HepG2 (cell line): Measurements from ENCODE around the gene CCDC117. TPM values are rescaled to one million over a fixed set of nuclear protein-coding genes. Genes with fewer than 3 reads are reported as not detected.
A peak's percentile ranks its signal among the peaks of the same experiment; 100 is the strongest.

Experiments
- ATF1 ChIP-seq: IDR thresholded peaks from 2 replicates; pipeline ENCODE4 v1.6.1; 2016; ENCODE audit warnings: mild to moderate bottlenecking, control low read depth
- FOXJ3 ChIP-seq: sonication (generic); formaldehyde crosslinking; IDR thresholded peaks from 2 replicates; pipeline ENCODE4 v1.4.0; 2020; ENCODE audit warnings: missing genetic modification reagents, mild to moderate bottlenecking, borderline replicate concordance
- FOXK2 ChIP-seq: fragments of 450-650 bp; IDR thresholded peaks from 2 replicates; pipeline ENCODE4 v1.6.1; 2016
- GABPB1 ChIP-seq: IDR thresholded peaks from 2 replicates; pipeline ENCODE4 v1.6.1; 2016; ENCODE audit warnings: mild to moderate bottlenecking, missing genetic modification reagents, moderate library complexity, missing compliant biosample characterization
- GLI4 ChIP-seq: sonication (generic); formaldehyde crosslinking; IDR thresholded peaks from 2 replicates; pipeline ENCODE4 v1.5.1; 2020; ENCODE audit warnings: missing genetic modification reagents, mild to moderate bottlenecking, moderate library complexity, borderline replicate concordance
- KAT8 ChIP-seq: IDR thresholded peaks from 2 replicates; pipeline ENCODE4 v1.6.1; 2016; ENCODE audit warnings: missing genetic modification reagents, missing compliant biosample characterization
- MBNL3 ChIP-seq: fragments of 250-450 bp; sonication (Bioruptor Pico); conservative IDR thresholded peaks from 2 replicates; pipeline ENCODE4 v1.8.0; 2022; ENCODE audit warnings: mild to moderate bottlenecking, inconsistent platforms
- PHF21A ChIP-seq: sonication (generic); formaldehyde crosslinking; IDR thresholded peaks from 2 replicates; pipeline ENCODE4 v1.5.0; 2020; ENCODE audit warnings: mild to moderate bottlenecking, missing genetic modification reagents
- PITX1 ChIP-seq: sonication (generic); formaldehyde crosslinking; IDR thresholded peaks from 2 replicates; pipeline ENCODE4 v1.5.1; 2020; ENCODE audit warnings: mild to moderate bottlenecking, missing genetic modification reagents
- PRDM4 ChIP-seq: sonication (generic); formaldehyde crosslinking; IDR thresholded peaks from 2 replicates; pipeline ENCODE4 v1.9.0; 2021; ENCODE audit warnings: missing genetic modification reagents, borderline replicate concordance
- RBM39 ChIP-seq: fragments of 200-400 bp; formaldehyde crosslinking; IDR thresholded peaks from one replicate; pipeline ENCODE4 v1.6.1; 2018; ENCODE audit warnings: antibody characterized with exemption, mild to moderate bottlenecking, low read depth, low read length; ENCODE audit not compliant: poor library complexity, severe bottlenecking
- SOX13 ChIP-seq, 3 experiments: fragments of 450-650 bp in 1 of 3; sonication (generic) in 1 of 3; formaldehyde crosslinking in 1 of 3; IDR thresholded peaks in 2 of 3; conservative IDR thresholded peaks in 1 of 3; 2 replicates each; pipeline versions ENCODE4 v1.5.0 to v1.6.1; 2016 to 2020; ENCODE audit warnings: antibody characterized with exemption in 1 of 3, mild to moderate bottlenecking in 1 of 3, missing compliant biosample characterization in 1 of 3, missing genetic modification reagents in 1 of 3, moderate library complexity in 1 of 3
- SRF ChIP-seq: IDR thresholded peaks from 2 replicates; pipeline ENCODE4 v1.6.1; 2011; ENCODE audit warnings: mild to moderate bottlenecking, low read depth, low read length, moderate library complexity
- TFAP4 ChIP-seq: sonication (generic); IDR thresholded peaks from 2 replicates; pipeline ENCODE4 v1.6.1; 2016; ENCODE audit warnings: low read depth, borderline replicate concordance
- U2AF2 ChIP-seq: fragments of 200-400 bp; formaldehyde crosslinking; IDR thresholded peaks from 2 replicates; pipeline ENCODE4 v1.6.1; 2017; ENCODE audit warnings: low read depth, mild to moderate bottlenecking, low read length
- ZFX ChIP-seq: sonication (generic); formaldehyde crosslinking; IDR thresholded peaks from 2 replicates; pipeline ENCODE4 v1.4.0; 2020; ENCODE audit warnings: mild to moderate bottlenecking, low read depth, missing genetic modification reagents, moderate library complexity
- ZKSCAN8 ChIP-seq: IDR thresholded peaks from 2 replicates; pipeline ENCODE4 v1.6.1; 2016; ENCODE audit warnings: borderline replicate concordance, missing genetic modification reagents, missing compliant biosample characterization
- ZNF574 ChIP-seq: sonication (generic); formaldehyde crosslinking; IDR thresholded peaks from 2 replicates; pipeline ENCODE4 v1.4.0; 2020; ENCODE audit warnings: missing genetic modification reagents
- ZNF672 ChIP-seq: sonication (generic); formaldehyde crosslinking; IDR thresholded peaks from 2 replicates; pipeline ENCODE4 v1.8.1; 2022; ENCODE audit warnings: missing genetic modification reagents
- ZNF776 ChIP-seq: sonication (generic); formaldehyde crosslinking; IDR thresholded peaks from 2 replicates; pipeline ENCODE4 v1.4.0; 2020; ENCODE audit warnings: mild to moderate bottlenecking, missing genetic modification reagents
- ZNF784 ChIP-seq: sonication (generic); formaldehyde crosslinking; IDR thresholded peaks from 2 replicates; pipeline ENCODE4 v1.5.1; 2020; ENCODE audit warnings: missing genetic modification reagents, mild to moderate bottlenecking, borderline replicate concordance
- ZSCAN9 ChIP-seq: IDR thresholded peaks from 2 replicates; pipeline ENCODE4 v1.6.1; 2016; ENCODE audit warnings: borderline replicate concordance
- polyA plus RNA-seq, 8 experiments: library from polyadenylated mRNA; depleted of rRNA in 3 of 8; stranded (reverse) in 7 of 8; unstranded in 1 of 8; fragments of >200 nt; fragmentation: Illumina TruSeq in 4 of 8; extraction: Trizol in 4 of 8; gene quantifications; 2 replicates each; pipeline versions ENCODE4 v1.2.1 to v1.2.3, GENCODE V29; 2011 to 2016; ENCODE audit warnings: low read depth in 4 of 8, missing spikeins in 1 of 8, mixed read lengths in 1 of 8; ENCODE audit not compliant: insufficient read depth in 1 of 8
- total RNA-seq, 5 experiments: library from RNA; depleted of rRNA; stranded (reverse); fragments of >200 nt; fragmentation: Illumina TruSeq; extraction: Trizol; gene quantifications; 2 replicates each; pipeline ENCODE4 v1.2.3, GENCODE V29; 2016; ENCODE audit warnings: low read depth in 1 of 5

CCDC117 gene
- total and polyA plus RNA-seq, 2 of the 13 experiments (the other 11 are each of a cell fraction or from before 2014, with no cell fraction given), result 12.6 to 34.2 TPM

- TF ChIP-seq ZNF784 (0 out of 2 replicates have a peak, but pooled peaks have one; percentile 47), ZKSCAN8 (CRISPR knock-in tag) (peak; percentile 61; the same call in 1 of the 2 replicates), SRF (peak; percentile 93), ZNF672 (CRISPR knock-in tag) (no peak), ZNF776 (CRISPR knock-in tag) (no peak), ZSCAN9 (CRISPR knock-in tag) (peak; percentile 60), GLI4 (CRISPR knock-in tag) (no peak), PITX1 (CRISPR knock-in tag) (peak; percentile 88), U2AF2 (no peak), MBNL3 (CRISPR knock-in tag) (no peak), ZFX (CRISPR knock-in tag) (peak; percentile 82), RBM39 (no peak), ZNF574 (peak; percentile 44), FOXJ3 (CRISPR knock-in tag) (peak; percentile 81), SOX13 (IDR thresholded peaks at IDR 0.05) (peak; percentile 48; the same call in 1 of the 2 replicates), SOX13 (CRISPR knock-in tag; conservative IDR thresholded peaks at IDR 0.05 in 1 of 2, IDR thresholded peaks at IDR 0.05 in 1 of 2) (peak in 1 of 2 experiments; percentile 85; a peak in 2 of 4 replicates), TFAP4 (peak; percentile 40; the same call in 1 of the 2 replicates), GABPB1 (CRISPR knock-in tag) (no peak; the same call in 1 of the 2 replicates), PHF21A (CRISPR knock-in tag) (peak; percentile 89), ATF1 (CRISPR knock-in tag) (peak; percentile 44; the same call in 1 of the 2 replicates), PRDM4 (CRISPR knock-in tag) (no peak), KAT8 (peak; percentile 73), FOXK2 (peak; percentile 83)
Observed at GRCh38 chr22:28783786-28784671, 11.5 kb downstream of the CCDC117 start (continued).
